ENCODE data around the gene NAA16.

GRCh38 chr13:41354416-41354815, 43.3 kb downstream of the NAA16 start:
- no peak for TF ChIP-seq CTCF (IDR thresholded peaks at IDR 0.05)
- no peak for TF ChIP-seq POLR2A (IDR thresholded peaks at IDR 0.05)
